Thyroid gland (tissue), 4 donors: Measurements from ENCODE around the gene CLMP. TPM values are rescaled to one million over a fixed set of nuclear protein-coding genes. Genes with fewer than 3 reads are reported as not detected.

Source experiments
- DNase-seq, 2 donors: peaks; one replicate each; pipeline ENCODE4 v3.0.0-alpha.2; 2019
- H3K27ac ChIP-seq, 3 donors: fragments of 200-600 bp; sonication (generic); 1 replicate in 2 of 3; 2 replicates in 1 of 3; pipeline ENCODE4 v1.5.1; 2016 to 2019; ENCODE audit warnings: mild to moderate bottlenecking in 1 of 3, moderate library complexity in 1 of 3
- H3K27me3 ChIP-seq: fragments of 200-600 bp; sonication (generic); one replicate; pipeline ENCODE4 v1.5.1; 2019
- H3K36me3 ChIP-seq, 2 donors: fragments of 200-600 bp; sonication (generic); one replicate each; pipeline ENCODE4 v1.5.1; 2016 to 2019
- H3K4me1 ChIP-seq, 2 donors: fragments of 200-600 bp; sonication (generic); one replicate each; pipeline ENCODE4 v1.5.1; 2017 to 2019
- H3K4me3 ChIP-seq, 3 donors: fragments of 200-600 bp; sonication (generic); replicated peaks in 1 of 3; 1 replicate in 2 of 3; 2 replicates in 1 of 3; pipeline ENCODE4 v1.5.1; 2016; ENCODE audit warnings: mild to moderate bottlenecking in 1 of 3
- H3K9me3 ChIP-seq: fragments of 200-600 bp; sonication (generic); one replicate; pipeline ENCODE4 v1.5.1; 2017
- POLR2A ChIP-seq, 2 donors: fragments of 450-650 bp; IDR thresholded peaks; one replicate each; pipeline ENCODE4 v1.6.1; 2017; ENCODE audit warnings: antibody characterized with exemption in 2 of 2, mild to moderate bottlenecking in 2 of 2, moderate library complexity in 1 of 2
- WGBS, 2 donors: methylation state at CpG; one replicate each; pipeline ENCODE4 v1.1.5; 2017; 5-methylcytosine and 5-hydroxymethylcytosine counted together
- intact Hi-C: fragments of 100-400 bp; cut with DNase I; formaldehyde crosslinking; loops from one replicate; pipeline ENCODE4 v1.15.1; 2023
- total RNA-seq, 4 donors: library from RNA; depleted of rRNA; stranded (reverse); fragments of >200 nt; gene quantifications; one replicate each; pipeline ENCODE4 v1.2.3, GENCODE V29; 2016
- TF ChIP-seq, protein P1 (sequence below), 6 experiments: fragments of 200-600 bp in 3 of 6; fragments of 450-650 bp in 3 of 6; sonication (generic) in 3 of 6; IDR thresholded peaks; one replicate each; pipeline ENCODE4 v1.5.1; 2016 to 2019; ENCODE audit warnings: antibody characterized with exemption in 6 of 6, mild to moderate bottlenecking in 2 of 6, inconsistent platforms in 1 of 6, moderate library complexity in 1 of 6

The CLMP gene
- total RNA-seq, 4 donors from 2014 or later: 4.9 to 13.2 (median 9.3) TPM

DNA sequence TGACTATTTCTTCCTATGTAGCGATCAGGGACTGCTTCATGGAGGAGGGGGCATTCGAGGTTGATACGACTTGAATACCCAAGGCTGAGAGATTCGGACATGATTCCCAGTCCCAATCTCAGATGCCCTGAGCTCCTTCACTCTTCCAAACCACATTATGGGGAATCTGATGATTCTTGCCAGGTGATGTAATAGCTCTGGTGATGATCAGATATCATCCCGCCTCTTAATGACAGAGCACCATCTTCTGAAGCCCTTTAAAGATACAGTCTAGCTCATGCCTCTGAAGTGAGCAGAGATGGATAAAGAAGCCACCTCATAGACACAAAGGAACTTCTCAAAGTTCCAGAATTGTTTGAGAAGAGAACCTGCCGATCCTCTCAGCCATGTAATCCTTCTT lies 8.9 kb upstream of the CLMP start:
- H3K27me3 ChIP-seq: no peaks in the 10 kb centered on the region
- WGBS, 2 donors: 89 to 91% methylated on average over 6 of the region's 6 CpGs
- H3K9me3 ChIP-seq: no peaks in the 10 kb centered on the region
- intact Hi-C loops: no loop called here
- H3K4me3 ChIP-seq: no peak overlapping the region
- no peaks in the 10 kb centered on the region for H3K36me3 ChIP-seq
- no peak for DNase-seq
- no peak for TF ChIP-seq POLR2A (IDR thresholded peaks at IDR 0.05)
- TF ChIP-seq, protein P1, sequence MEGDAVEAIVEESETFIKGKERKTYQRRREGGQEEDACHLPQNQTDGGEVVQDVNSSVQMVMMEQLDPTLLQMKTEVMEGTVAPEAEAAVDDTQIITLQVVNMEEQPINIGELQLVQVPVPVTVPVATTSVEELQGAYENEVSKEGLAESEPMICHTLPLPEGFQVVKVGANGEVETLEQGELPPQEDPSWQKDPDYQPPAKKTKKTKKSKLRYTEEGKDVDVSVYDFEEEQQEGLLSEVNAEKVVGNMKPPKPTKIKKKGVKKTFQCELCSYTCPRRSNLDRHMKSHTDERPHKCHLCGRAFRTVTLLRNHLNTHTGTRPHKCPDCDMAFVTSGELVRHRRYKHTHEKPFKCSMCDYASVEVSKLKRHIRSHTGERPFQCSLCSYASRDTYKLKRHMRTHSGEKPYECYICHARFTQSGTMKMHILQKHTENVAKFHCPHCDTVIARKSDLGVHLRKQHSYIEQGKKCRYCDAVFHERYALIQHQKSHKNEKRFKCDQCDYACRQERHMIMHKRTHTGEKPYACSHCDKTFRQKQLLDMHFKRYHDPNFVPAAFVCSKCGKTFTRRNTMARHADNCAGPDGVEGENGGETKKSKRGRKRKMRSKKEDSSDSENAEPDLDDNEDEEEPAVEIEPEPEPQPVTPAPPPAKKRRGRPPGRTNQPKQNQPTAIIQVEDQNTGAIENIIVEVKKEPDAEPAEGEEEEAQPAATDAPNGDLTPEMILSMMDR (IDR thresholded peaks at IDR 0.05): no peak
- no peaks in the 10 kb centered on the region for H3K4me1 ChIP-seq
- no peak overlapping the region for H3K27ac ChIP-seq

DNA sequence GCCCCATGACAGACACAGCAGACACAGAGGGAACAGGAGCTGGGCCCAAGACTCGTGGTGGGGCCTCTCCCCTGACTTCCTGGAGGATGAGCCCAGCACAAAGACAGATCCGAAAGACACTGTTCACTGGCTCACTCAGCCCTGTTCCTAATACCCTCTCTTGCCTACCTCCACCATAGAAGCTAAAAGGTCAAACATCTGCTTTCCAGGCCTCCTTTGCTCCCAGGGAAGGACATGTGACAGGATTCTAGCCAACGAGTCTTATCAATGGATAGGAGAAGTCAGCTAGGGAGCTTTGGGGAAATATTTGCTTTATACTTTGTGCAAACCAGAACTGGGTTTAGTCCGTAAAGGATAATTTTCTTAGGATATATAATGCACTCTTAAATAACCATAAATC lies 8.4 kb upstream of the CLMP start:
- intact Hi-C loops: no loop called here
- Histone ChIP-seq H3K4me1 (no peaks in the 10 kb centered on the region), H3K36me3 (no peaks in the 10 kb centered on the region), H3K27ac (no peak overlapping the region), H3K27me3 (no peaks in the 10 kb centered on the region), H3K4me3 (no peak overlapping the region), H3K9me3 (no peaks in the 10 kb centered on the region)
- TF ChIP-seq, protein P1 (IDR thresholded peaks at IDR 0.05): no peak
- no peak for TF ChIP-seq POLR2A (IDR thresholded peaks at IDR 0.05)
- WGBS, 2 donors: 68 to 69% methylated on average over 4 of the region's 4 CpGs
- DNase-seq: no peak

DNA sequence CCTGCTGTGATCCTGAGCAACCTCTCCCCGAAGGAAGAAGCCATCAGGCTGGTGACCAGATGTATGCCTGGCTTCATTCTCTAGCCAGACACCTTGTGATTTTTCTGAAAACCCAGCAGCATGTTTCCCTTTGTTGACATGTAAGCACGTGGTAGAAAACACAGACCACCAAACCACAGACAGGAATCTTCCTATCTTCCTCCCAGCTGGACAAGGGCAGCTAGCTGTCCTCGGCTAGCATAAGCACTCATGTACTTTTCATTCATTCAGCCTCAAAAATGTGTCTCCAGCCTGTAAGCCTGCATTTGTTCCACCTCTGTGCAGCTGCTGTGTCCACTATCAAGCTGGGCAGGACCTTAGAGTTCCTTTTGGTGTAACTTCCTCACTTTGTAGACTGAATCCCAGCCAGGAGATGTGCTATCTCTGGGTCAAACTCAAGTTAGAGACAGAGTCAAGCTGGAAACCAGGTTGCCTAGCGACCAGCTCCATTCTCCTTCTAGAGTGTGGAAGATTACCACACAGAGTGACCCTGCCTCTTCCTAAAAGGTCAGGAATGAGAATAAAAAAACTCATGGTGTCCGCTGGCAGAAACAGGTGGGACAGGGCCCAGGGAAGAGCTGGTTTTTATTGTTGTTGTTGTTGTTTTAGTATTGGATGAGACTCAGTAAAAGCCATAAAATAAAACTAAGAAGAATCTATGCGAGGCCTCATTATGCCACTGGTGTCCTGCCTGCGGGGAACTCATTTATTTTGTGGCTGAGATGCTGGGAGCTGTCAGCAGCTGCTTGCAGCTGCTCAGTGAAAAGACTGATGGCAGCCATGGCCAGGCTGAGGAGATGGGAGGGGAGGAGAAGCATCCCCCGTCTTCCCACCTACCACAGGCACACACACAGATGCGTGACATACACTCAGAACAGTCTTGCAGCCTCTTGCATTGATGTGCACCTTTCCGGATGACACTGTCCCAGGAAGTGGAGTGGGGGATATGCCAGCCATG lies 7.4 kb upstream of the CLMP start:
- no peaks in the 10 kb centered on the region for H3K27me3 ChIP-seq

DNA sequence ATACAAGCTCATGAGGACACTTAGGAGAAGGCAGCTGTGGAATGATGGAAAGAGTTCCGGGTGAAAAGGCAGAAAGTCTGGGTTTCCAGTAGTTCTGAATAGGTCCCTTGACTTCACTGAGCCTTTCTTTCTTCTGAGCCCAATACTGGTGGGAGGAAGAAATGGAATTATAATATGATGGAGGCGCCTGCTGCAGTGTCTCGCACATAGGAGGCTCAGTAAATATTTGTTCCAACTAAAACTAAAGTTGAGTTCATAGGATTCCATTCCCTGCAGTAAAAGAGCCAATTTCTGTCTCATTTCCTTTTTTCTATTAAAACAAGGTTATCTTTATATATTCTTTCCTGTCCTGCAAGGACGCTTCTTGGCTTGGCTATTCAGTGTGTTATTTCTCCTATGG lies 5.2 kb upstream of the CLMP start:
- H3K4me1 ChIP-seq: peaks cover 0 to 9% of the 10 kb centered on the region in 2 donors
- no peaks in the 10 kb centered on the region for H3K27me3 ChIP-seq
- H3K36me3 ChIP-seq: no peaks in the 10 kb centered on the region
- intact Hi-C loops: no loop called here
- DNase-seq: no peak
- 75 to 78% methylated on average over 4 of the region's 4 CpGs for WGBS, 2 donors
- TF ChIP-seq, protein P1 (IDR thresholded peaks at IDR 0.05): no peak
- TF ChIP-seq POLR2A (IDR thresholded peaks at IDR 0.05): no peak
- H3K9me3 ChIP-seq: no peaks in the 10 kb centered on the region
- H3K27ac ChIP-seq: no peak overlapping the region
- H3K4me3 ChIP-seq: no peak overlapping the region

More for the DNA sequence above, 7.4 kb upstream of the CLMP start:
- WGBS, 2 donors: 72 to 79% methylated on average over 10 of the region's 10 CpGs
- no peaks in the 10 kb centered on the region for H3K4me1 ChIP-seq
- TF ChIP-seq POLR2A (IDR thresholded peaks at IDR 0.05): no peak
- TF ChIP-seq, protein P1 (IDR thresholded peaks at IDR 0.05): no peak
- H3K4me3 ChIP-seq: no peak overlapping the region
- no peak overlapping the region for H3K27ac ChIP-seq
- DNase-seq: no peak
- H3K9me3 ChIP-seq: no peaks in the 10 kb centered on the region
- no peaks in the 10 kb centered on the region for H3K36me3 ChIP-seq
- intact Hi-C loops: no loop called here

DNA sequence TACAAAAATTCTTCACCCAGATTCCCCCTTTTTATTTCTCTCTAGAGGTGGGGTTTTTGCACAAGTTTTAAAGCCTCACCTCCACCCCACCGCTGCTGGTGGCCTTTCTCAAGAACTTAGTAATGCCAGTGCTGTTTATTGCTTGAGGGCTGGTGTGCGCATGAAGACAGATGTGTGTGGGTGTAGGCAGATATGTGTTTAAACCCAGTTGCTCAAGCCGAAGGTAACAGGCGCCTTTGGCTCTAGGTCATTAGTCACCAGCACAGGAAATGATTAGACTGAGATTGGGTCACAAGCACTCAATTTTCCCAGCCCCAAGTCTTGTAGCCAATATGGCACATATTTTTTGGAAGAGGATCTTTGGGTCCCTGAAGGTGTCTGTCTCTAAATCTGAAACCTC lies 2.7 kb upstream of the CLMP start:
- Histone ChIP-seq H3K4me1 (peaks cover 0 to 10% of the 10 kb centered on the region in 2 donors), H3K36me3 (no peaks in the 10 kb centered on the region), H3K9me3 (no peaks in the 10 kb centered on the region), H3K27me3 (no peaks in the 10 kb centered on the region), H3K4me3 (no peak overlapping the region), H3K27ac (no peak overlapping the region)
- TF ChIP-seq, protein P1 (IDR thresholded peaks at IDR 0.05): no peak
- TF ChIP-seq POLR2A (IDR thresholded peaks at IDR 0.05): no peak
- DNase-seq: no peak
- 85 to 86% methylated on average over 4 of the region's 4 CpGs for WGBS, 2 donors
- intact Hi-C loops: no loop called here
